ENCODE measurements around the gene ETV6.

ETV6 gene

GRCh38 chr12:11729439-11730150 lies 80.1 kb downstream of the ETV6 start:
- H3K27me3 Mint-ChIP-seq, result no peaks in the 10 kb centered on the region
- H3K4me3 Mint-ChIP-seq, result no peak overlapping the region
- CTCF ChIA-PET, result interaction anchor here (1.0 to 1.1 kb wide), 2 partner anchors 50 to 302 kb away, joined by 3 read pairs; no protein-coding TSS in a partner anchor
- DNase-seq, result no peak
- peaks cover 23% of the 10 kb centered on the region for H3K36me3 Mint-ChIP-seq
- H3K4me1 Mint-ChIP-seq, result peaks cover 77% of the 10 kb centered on the region
- no peak overlapping the region for H3K27ac Mint-ChIP-seq
- H3K9me3 Mint-ChIP-seq, result peaks cover 2% of the 10 kb centered on the region

GRCh38 chr12:11730299-11731041 lies 81.0 kb downstream of the ETV6 start:
- H3K4me1 Mint-ChIP-seq, result peaks cover 76% of the 10 kb centered on the region
- no peaks in the 10 kb centered on the region for H3K27me3 Mint-ChIP-seq
- H3K9me3 Mint-ChIP-seq, result peaks cover 2% of the 10 kb centered on the region
- H3K36me3 Mint-ChIP-seq, result peaks cover 18% of the 10 kb centered on the region
- no peak overlapping the region for H3K4me3 Mint-ChIP-seq
- peak overlapping the region; percentile 83 for H3K27ac Mint-ChIP-seq
- no peak for DNase-seq
- CTCF ChIA-PET, result interaction anchor here (0.6 to 2.0 kb wide), 8 partner anchors 14 to 306 kb away, joined by 3 to 7 read pairs (median 3); no protein-coding TSS in a partner anchor

GRCh38 chr12:11731042-11731357 lies 81.5 kb downstream of the ETV6 start:
- Mint-ChIP-seq H3K4me1 (peaks cover 72% of the 10 kb centered on the region), H3K27me3 (no peaks in the 10 kb centered on the region), H3K36me3 (peaks cover 13% of the 10 kb centered on the region), H3K9me3 (no peaks in the 10 kb centered on the region), H3K27ac (peak overlapping the region; percentile 83), H3K4me3 (no peak overlapping the region)
- CTCF ChIA-PET, result interaction anchor here (0.6 to 2.0 kb wide), 7 partner anchors 14 to 305 kb away, joined by 3 to 7 read pairs (median 3); no protein-coding TSS in a partner anchor
- DNase-seq, result no peak

- peaks cover 68% of the 10 kb centered on the region for H3K4me1 Mint-ChIP-seq
- H3K9me3 Mint-ChIP-seq, result no peaks in the 10 kb centered on the region
- peaks cover 12% of the 10 kb centered on the region for H3K36me3 Mint-ChIP-seq
- no peak for DNase-seq
- peak overlapping the region; percentile 83 for H3K27ac Mint-ChIP-seq
- no peak overlapping the region for H3K4me3 Mint-ChIP-seq
- H3K27me3 Mint-ChIP-seq, result no peaks in the 10 kb centered on the region
- CTCF ChIA-PET, result interaction anchor here (0.6 to 2.0 kb wide), 9 partner anchors 11 to 305 kb away, joined by 3 to 7 read pairs (median 3); no protein-coding TSS in a partner anchor
Measured at GRCh38 chr12:11731455-11731854, 82.0 kb downstream of the ETV6 start.

GRCh38 chr12:11732023-11732422 lies 82.5 kb downstream of the ETV6 start:
- Mint-ChIP-seq H3K4me1 (peaks cover 65% of the 10 kb centered on the region), H3K4me3 (peak overlapping the region; percentile 48)

GRCh38 chr12:11732715-11733114 lies 83.2 kb downstream of the ETV6 start:
- CTCF ChIA-PET, result interaction anchor here (0.8 to 1.9 kb wide), 2 partner anchors 12 to 293 kb away, joined by 3 to 6 read pairs; no protein-coding TSS in a partner anchor
- H3K4me1 Mint-ChIP-seq, result peaks cover 66% of the 10 kb centered on the region
- no peak for DNase-seq
- peak overlapping the region; percentile 48 for H3K4me3 Mint-ChIP-seq
- H3K36me3 Mint-ChIP-seq, result peaks cover 15% of the 10 kb centered on the region
- H3K27ac Mint-ChIP-seq, result peak overlapping the region; percentile 83
- no peaks in the 10 kb centered on the region for H3K9me3 Mint-ChIP-seq
- no peaks in the 10 kb centered on the region for H3K27me3 Mint-ChIP-seq

More at GRCh38 chr12:11732023-11732422, 82.5 kb downstream of the ETV6 start:
- DNase-seq, result no peak
- Mint-ChIP-seq H3K27me3 (no peaks in the 10 kb centered on the region), H3K36me3 (peaks cover 14% of the 10 kb centered on the region), H3K27ac (peak overlapping the region; percentile 83), H3K9me3 (no peaks in the 10 kb centered on the region)
- CTCF ChIA-PET, result interaction anchor here (0.7 to 2.0 kb wide), 6 partner anchors 11 to 304 kb away, joined by 3 to 7 read pairs (median 3); no protein-coding TSS in a partner anchor

GRCh38 chr12:11734580-11735180 lies 85.2 kb downstream of the ETV6 start:
- Mint-ChIP-seq H3K4me3 (no peak overlapping the region), H3K36me3 (peaks cover 23% of the 10 kb centered on the region), H3K4me1 (peaks cover 63% of the 10 kb centered on the region), H3K27me3 (no peaks in the 10 kb centered on the region), H3K9me3 (no peaks in the 10 kb centered on the region), H3K27ac (no peak overlapping the region)
- no peak for DNase-seq
- CTCF ChIA-PET, result interaction anchor here (0.8 to 1.2 kb wide), 2 partner anchors 276 to 298 kb away, joined by 4 to 5 read pairs; no protein-coding TSS in a partner anchor

- H3K4me3 Mint-ChIP-seq, result no peak overlapping the region
- H3K36me3 Mint-ChIP-seq, result peaks cover 17% of the 10 kb centered on the region
- no peaks in the 10 kb centered on the region for H3K27me3 Mint-ChIP-seq
- no peaks in the 10 kb centered on the region for H3K9me3 Mint-ChIP-seq
- CTCF ChIA-PET, result no interaction called here
- H3K4me1 Mint-ChIP-seq, result peaks cover 26% of the 10 kb centered on the region
- H3K27ac Mint-ChIP-seq, result no peak overlapping the region
- no peak for DNase-seq
Measured at GRCh38 chr12:11738450-11738849, 89.0 kb downstream of the ETV6 start.

- CTCF ChIA-PET, result interaction anchor here (0.6 kb wide), 1 partner anchor 11 kb away, joined by 4 read pairs; no protein-coding TSS in a partner anchor
- DNase-seq, result no peak
- H3K4me1 Mint-ChIP-seq, result peaks cover 22% of the 10 kb centered on the region
Measured at GRCh38 chr12:11739980-11740577, 90.6 kb downstream of the ETV6 start.

GRCh38 chr12:11741434-11742092 lies 92.1 kb downstream of the ETV6 start:
- no peaks in the 10 kb centered on the region for H3K27me3 Mint-ChIP-seq
- no peak overlapping the region for H3K27ac Mint-ChIP-seq
- H3K9me3 Mint-ChIP-seq, result no peaks in the 10 kb centered on the region
- peaks cover 19% of the 10 kb centered on the region for H3K36me3 Mint-ChIP-seq
- no peak overlapping the region for H3K4me3 Mint-ChIP-seq
- DNase-seq, result no peak
- peaks cover 27% of the 10 kb centered on the region for H3K4me1 Mint-ChIP-seq
- CTCF ChIA-PET, result no interaction called here

More at GRCh38 chr12:11739980-11740577, 90.6 kb downstream of the ETV6 start:
- H3K27me3 Mint-ChIP-seq, result no peaks in the 10 kb centered on the region
- H3K9me3 Mint-ChIP-seq, result no peaks in the 10 kb centered on the region
- H3K4me3 Mint-ChIP-seq, result no peak overlapping the region
- H3K36me3 Mint-ChIP-seq, result peaks cover 16% of the 10 kb centered on the region
- H3K27ac Mint-ChIP-seq, result no peak overlapping the region

GRCh38 chr12:11743423-11744409 lies 94.2 kb downstream of the ETV6 start:
- CTCF ChIA-PET, result interaction anchor here (1.3 kb wide), 1 partner anchor 13 kb away, joined by 3 read pairs; no protein-coding TSS in a partner anchor
- Mint-ChIP-seq H3K27ac (no peak overlapping the region), H3K4me3 (no peak overlapping the region), H3K9me3 (no peaks in the 10 kb centered on the region), H3K36me3 (peaks cover 16% of the 10 kb centered on the region), H3K4me1 (peaks cover 12% of the 10 kb centered on the region), H3K27me3 (no peaks in the 10 kb centered on the region)
- DNase-seq, result no peak

- CTCF ChIA-PET, result interaction anchor here (1.3 kb wide), 1 partner anchor 14 kb away, joined by 3 read pairs; no protein-coding TSS in a partner anchor
- no peaks in the 10 kb centered on the region for H3K27me3 Mint-ChIP-seq
- H3K27ac Mint-ChIP-seq, result no peak overlapping the region
- H3K9me3 Mint-ChIP-seq, result no peaks in the 10 kb centered on the region
- peaks cover 13% of the 10 kb centered on the region for H3K36me3 Mint-ChIP-seq
- no peak for DNase-seq
- no peak overlapping the region for H3K4me3 Mint-ChIP-seq
- peaks cover 9% of the 10 kb centered on the region for H3K4me1 Mint-ChIP-seq
Measured at GRCh38 chr12:11744410-11744801, 94.9 kb downstream of the ETV6 start.
